SHP77 treated with DMSO at 0.1 percent for 48 hours (cell line): Measurements from ENCODE around the gene DTNBP1.

Source experiments
- DNase-seq: peaks from one replicate; lab custom pipeline; 2025; lab: John Stamatoyannopoulos, UW

DTNBP1 gene, protein sequence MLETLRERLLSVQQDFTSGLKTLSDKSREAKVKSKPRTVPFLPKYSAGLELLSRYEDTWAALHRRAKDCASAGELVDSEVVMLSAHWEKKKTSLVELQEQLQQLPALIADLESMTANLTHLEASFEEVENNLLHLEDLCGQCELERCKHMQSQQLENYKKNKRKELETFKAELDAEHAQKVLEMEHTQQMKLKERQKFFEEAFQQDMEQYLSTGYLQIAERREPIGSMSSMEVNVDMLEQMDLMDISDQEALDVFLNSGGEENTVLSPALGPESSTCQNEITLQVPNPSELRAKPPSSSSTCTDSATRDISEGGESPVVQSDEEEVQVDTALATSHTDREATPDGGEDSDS

DNA sequence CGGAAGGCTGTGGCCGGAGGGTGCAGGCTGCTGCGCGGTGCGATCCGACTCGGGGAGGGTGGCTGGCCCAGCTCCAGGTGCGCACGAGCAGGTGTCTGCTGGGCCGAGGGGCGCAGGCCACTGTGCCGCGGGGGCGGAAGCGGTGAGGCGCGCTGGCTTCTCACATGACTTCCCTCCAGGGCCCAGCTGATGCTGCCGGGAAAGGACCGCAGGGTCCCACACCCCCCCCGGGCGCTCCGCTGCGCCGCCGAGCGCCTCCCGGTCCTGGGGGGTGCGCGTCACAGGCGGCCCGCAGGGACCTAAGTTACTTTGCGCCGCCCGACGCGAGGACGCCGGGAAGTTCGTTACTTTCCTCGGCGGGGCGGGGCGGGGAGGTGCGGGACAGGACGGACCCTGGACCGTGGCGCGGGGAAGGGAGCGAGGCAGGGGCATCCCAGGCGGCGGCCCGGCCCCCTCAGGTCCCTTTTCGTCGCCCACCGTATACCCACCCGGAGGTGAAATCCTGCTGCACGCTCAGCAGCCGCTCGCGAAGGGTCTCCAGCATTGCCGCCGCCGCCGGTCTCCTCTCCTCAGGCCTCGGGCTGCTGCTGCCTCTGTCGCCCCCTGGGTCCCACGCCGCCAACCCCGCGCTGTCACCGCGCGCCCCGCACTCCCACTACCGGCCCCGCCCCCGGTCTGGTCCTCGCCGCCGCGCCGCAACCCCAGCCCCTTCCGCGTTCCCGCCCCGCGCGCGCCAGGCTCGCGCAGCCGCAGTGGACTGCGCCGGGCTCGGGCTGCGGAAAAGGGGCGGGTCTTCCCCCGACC lies at the start of gene DTNBP1:
Gene DTNBP1, minus strand, starts transcription at position 703 of the 804 bp plus-strand sequence. Its CDS starts 159 bp downstream, at position 544.
- peak; percentile 41 for DNase-seq

DNA sequence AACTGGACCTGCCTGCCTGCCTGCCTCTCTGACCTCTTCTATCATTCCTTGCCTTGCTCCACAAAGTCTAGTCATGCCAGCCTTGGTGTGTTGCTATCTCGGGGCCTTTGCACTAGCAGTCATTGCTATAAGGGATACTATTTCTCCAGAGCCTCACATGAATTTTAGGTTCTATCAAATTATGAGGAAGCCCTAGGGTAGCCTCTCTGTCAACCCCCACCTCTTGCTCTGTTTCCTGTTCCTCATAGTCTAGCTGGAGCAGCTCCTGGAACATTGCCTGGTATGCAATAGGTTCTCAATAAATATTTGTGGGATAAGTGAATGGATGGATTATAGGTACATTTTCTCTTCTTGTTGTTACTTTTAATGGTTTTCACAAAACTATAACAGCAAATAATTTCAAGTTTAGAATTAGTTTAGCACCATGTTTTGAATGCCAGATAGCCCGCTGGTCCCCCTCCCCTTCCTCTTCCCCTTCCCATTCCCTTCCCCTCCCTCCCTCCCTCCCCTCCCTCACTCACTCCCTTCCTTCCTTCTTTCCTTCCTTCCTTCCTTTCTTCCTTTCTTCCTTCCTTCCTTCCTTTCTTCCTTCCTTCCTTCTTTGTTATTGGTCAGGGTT lies 46.9 kb upstream of the DTNBP1 start:
- no peak for DNase-seq

DNA sequence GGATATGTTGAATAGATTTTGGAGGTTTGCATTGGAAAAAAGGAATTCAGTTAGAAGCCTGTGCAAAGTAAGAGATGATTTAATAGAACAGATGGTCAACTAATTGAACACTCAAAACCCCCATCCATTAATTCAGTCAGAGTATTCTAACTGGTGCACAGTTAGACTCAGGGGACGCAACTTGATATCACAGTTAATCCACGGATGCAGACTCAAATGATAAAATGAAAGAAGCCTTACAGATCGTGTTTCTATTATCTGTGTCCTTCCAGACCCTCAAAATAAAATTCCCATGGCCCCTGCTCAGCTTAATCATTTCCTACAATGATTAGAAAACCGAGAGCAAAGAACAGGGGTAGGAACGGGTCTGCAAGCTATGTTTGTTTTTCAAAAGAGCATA lies 45.4 kb upstream of the DTNBP1 start:
- DNase-seq = no peak

DNA sequence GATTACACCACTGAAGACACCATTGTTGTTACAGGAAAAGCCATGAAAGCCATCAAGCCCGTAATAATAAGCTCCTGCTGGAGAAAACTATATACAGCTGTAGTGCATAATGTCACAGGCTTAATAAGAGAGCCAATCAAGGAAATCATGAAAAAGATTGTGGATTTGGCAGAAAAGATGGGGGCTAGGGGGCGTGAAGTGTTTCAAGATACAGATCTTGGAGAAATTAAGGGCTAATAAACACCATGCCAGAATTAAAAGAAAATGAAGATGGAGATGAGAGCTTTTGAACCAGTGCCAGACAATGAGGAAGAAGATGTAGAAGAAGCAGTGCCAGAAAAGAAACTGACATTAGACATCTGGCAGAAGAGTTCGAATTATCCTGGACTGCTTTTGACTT lies 43.2 kb upstream of the DTNBP1 start:
- no peak for DNase-seq

DNA sequence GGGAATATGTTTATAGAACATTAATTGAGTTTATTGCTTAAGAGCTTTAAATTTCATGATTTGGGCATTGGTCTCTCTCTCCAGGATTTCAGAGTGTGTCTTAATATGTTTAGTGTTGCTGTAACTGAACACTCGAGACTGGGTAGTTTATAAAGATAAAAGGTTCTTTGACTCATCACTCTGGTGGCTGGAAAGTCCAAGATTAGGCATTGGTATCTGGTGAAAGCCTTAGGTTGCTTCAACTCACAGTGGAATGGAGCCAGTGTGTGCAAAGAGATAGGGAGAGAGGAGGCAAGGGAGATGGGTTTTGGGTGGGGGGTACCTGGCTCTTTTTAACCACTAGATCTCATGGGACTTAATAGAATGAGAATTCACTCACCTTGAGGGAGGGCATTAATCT lies 35.6 kb upstream of the DTNBP1 start:
- no peak for DNase-seq

DNA sequence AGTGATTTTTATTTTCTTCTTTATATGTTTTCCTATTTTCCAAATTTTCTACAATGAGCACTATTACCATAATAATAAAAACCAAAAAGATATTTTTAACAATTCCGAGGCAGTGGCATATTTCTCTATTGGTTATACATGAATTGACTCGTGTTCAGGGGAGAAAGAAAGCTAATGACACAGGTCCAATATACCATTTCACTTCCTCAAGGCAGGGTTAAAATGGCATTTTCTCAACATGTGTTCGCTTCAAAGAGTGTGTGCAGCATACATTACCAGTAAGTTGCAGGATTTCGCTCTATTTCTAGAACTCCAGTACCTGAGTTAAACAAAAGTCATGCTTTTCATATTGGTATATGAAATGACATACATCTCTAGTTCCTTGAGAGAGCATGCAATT lies 35.1 kb upstream of the DTNBP1 start:
- DNase-seq = no peak

DNA sequence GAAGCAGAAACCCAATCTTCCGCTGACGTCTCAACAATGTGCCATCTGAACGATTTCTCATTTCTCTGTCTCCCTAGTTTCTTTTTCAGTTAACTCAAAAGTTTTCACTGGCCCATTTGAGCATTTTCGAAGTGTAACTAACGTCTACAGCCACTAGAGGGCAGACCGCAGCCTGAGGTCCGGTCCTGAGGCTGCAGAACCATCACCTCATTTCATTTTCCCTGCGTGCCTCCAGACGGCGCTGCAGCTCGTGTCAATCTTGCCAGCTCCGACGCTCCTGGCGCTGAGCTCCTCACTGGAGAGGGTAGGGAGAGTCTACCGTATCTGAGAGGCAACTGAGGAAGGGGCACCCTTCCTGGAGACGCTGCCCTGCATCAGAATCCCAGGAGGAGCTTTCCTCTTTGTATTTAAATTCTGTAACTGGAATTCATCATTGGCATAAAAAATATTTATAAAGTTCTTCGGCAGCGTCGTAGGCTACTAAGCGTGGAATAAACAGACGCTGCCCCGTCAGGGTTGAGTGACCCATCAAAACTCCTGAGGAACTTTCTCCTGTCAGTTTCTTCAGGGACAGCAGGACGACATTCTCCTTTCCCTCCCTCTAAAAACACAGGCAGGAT lies 28.5 kb upstream of the DTNBP1 start:
- DNase-seq = peak; percentile 80

DNA sequence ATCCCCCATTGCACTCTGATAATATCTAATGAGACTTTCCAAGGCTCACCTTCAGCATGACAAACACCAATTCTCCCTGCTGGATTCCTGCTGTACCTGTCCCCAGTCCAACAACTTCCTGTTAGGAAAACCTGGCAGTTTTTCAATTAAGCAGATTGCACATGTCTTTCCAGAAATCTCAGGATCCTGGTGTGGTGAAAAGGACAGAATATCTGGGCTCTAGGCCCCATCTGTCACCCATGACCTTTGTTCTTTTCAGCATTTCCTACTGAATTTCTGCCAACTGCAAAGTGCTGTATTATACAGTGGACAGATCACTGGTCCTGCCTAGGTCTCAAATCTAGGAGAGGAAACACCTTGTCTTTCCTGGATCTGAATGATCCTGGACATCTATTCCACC lies 27.7 kb upstream of the DTNBP1 start:
- no peak for DNase-seq

DNA sequence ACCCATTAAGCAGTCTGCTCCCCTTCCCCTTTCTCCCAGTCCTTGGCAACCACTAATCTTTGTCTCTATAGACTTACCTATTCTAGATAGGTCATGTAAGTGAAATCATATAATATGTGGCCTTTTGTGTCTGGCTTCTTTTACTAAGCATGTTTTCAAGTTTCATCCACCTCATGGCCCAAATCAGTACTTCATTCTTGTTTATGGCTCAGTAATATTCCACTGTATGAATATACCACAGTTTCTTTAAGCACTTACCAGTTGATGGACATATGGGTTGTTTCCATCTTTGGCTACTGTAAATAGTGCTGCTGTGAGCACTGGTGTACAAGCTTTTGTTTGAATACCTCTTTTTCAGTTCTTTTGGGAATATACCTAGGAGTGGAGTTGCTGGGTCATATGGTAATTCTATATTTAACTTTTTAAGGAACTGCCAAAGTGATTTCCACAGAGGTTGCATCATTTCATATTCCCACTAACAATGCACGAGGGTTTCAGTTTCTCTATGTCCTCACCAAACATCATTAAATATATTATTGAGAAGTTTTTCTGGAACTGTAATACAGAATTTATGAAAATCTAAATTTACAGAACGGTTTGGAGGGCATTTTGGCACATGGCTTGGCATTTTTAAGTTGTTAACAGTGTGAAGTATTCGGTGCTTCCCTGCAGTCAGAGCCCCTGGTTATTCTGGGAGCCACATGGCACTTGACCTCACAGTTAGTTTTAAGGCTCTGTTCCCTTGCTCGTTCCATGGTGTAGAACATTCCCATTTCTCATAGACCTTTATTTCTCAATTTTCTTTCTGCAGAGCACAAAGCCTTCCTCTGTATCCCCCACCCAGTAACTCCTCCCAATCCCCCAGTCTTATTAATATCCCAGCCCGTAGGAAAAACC lies 27.0 kb upstream of the DTNBP1 start:
- no peak for DNase-seq

DNA sequence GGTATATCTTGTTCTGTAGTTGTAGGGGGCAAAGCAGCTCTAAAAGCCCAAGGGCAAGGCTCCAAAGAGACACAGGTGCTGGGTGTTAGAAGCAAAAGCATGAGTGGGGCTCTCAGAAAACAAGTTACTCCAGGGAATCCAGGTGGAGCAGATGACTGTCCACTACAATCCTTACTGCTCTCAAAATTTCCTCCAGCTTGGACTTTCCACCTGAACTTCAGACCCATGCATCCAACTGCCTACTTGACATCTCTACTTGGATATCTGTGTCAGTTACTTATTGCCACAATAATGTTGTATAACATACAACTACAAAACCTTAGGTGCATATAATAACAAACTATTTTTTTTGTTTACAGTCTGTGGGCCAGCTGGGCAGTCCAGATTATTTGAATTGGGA lies 22.8 kb upstream of the DTNBP1 start:
- no peak for DNase-seq

DNA sequence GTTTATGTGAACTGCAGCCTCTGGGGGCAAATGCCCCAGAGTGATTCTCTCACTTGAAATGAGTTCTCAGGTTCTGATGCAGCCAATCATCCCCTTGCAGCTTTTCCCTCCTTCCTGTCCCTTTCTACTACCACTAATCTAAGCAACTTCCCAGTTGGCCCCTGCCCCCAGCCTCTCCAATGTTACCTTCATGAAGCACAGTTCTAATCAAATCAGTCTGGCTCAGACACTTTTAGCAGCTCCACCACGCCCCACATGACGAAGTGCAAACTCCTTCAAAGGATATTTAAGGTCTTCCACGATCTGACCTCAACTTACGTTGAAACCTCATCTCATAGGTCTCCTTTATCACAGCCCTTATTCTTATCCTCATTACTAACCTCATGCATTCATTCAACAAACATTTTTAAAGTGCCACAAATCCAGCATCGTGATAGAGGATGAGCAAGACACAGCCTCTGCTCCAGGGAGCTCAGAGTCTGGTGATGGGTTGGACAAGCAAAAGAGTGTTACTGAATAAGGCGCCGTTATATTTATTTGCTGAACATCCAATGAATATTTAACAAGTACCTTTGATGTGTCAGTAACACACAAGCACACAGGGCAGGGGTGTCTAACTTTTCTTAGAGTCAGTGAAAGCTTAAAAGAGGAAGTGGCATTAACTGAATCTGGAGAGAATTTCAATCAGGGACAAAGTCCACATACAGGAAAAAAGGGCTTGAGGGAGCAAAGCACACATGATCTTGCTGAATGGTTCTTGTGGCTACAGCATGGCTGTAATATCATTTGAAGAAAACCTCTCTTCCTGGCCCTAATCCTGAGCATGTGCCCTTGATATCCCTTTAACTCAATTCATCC lies 20.4 kb upstream of the DTNBP1 start:
- DNase-seq = no peak

DNA sequence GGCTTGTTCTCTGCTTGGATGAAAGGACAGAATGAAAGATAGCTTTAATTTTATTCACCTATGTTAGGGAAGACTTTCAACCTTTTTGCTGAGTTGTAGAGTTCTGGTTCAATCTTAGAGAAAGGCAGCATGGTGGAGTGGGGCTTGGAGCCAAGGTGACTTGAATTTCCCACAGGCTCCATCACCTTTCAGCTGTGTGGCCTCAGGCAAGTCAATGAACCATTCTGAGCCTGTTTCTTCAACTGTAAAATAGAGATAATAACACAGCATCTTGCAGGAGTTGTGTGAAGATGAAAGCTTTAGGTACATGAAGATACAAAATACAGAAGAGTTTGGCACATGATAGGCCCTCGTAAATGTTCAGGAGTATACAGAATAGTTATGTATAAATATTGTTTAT lies 19.1 kb upstream of the DTNBP1 start:
- no peak for DNase-seq

DNA sequence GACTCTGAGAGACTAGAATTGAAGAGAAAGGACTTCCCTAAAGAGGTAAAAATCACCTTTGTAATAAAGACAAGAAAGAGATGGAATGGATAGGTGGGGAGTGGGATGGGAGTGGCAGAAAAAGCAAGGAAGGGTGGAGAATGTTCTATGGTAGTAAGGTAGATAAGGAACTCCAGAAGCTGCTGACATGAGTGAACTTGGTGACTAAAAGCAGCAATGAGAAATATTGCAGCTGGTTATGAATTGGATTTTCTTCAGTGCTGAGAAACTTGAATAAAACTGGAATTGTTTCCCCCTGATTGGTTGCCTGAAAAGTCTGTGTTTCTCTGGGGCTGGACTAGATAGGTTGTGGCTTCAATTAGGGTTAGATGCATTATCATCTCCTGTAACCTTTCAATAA lies 15.7 kb upstream of the DTNBP1 start:
- DNase-seq = no peak

DNA sequence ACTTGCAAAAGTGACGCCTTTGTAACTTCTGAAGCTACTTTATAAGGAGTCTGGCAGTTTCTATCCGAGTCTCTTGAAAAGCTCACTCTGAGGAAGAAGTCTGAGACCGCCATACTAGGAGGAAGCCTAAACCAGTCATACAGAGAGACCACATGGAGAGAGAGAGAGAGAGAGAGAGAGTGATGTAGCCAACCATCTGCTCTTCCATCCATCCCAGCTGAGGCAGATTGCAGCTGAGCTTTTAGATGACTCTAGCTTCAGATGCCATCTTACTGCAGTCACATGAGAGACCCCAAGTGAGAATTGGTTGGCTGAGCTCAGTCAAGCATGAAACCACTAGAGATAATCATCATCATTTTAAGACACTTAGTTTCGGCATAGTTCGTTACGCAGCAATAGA lies 15.0 kb upstream of the DTNBP1 start:
- DNase-seq = no peak

DNA sequence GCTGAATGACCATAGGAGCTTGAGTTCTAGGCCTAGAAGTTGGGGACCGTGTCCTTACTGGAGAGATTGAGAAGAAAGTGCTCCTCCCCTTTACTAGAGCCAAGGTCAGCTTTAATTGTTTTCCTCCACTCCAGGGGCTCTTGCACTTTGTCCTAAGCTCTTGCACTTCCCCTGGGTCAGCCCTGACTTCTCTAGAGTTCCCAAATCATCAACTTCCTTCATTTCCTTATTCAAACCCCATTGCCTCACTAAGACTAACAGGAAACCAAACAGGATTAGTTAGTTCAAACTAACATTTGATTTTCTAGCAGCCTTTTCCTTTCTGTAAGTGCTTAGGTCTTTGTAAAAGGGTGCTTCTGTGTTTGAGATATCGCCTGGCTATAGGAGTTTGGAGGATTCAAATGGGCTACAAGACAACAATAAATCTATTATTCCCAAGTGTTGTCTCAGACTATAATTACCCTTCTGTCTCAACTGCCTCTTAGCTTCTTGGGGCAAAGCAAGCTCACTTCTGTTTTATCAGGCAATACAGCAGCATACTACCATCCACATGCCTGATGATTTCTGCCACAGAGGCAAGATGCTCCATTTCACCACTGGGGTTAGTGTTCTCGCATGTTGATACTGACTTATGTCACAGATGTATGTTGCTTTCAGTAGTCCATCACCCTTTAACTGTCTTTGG lies 12.8 kb upstream of the DTNBP1 start:
- DNase-seq = no peak

DNA sequence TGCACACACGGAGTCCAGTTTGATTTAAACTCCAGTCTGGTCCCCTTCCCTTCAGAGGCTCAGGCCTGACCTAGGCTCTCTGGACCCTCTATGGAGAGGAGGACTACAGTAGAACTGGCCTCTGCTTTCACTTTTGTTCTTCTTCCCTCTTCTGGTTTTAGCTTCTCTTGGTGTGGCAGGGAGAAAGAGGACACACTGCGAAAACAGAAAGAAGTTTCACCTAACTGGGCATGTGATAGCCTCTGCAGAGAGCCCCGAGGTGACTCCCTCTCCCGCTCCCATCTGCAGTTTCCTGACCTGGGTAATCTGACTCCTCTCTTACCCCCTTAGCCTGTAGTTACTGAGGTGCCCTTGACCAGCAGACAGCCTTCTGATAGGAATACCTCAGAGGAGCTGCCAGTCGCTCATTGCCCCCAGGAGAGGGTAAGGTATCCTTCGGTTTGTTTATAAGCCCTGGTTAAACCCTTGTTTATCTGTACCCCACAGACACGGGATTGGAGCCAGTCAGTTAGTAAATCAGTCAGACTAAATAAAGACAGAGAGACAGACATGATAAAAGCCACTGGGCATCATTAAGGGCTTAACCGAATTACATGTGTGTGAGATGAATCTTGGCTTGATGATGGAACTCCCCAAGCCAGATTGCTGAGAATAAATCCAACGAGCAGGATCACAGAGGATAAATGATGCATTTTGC lies 12.0 kb upstream of the DTNBP1 start:
- DNase-seq = no peak

DNA sequence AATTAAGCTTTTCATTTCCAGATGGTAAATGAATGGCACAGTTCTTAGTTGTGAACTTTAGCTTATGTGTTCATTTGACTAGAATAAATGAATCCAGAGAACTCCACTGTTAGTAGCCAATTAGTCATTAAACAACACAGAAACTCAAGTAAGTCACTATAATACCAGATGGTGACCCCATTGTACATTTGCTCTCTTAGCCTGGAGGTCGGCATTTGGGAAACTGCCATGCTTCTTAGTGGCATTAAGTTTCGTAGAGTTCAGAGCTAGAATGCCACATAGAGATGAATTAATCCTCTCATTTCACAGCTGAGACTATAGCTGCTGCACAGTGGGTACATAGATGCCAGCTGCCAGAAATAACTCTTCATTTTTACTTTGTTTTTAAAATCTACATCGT lies 10.8 kb upstream of the DTNBP1 start:
- DNase-seq = no peak

DNA sequence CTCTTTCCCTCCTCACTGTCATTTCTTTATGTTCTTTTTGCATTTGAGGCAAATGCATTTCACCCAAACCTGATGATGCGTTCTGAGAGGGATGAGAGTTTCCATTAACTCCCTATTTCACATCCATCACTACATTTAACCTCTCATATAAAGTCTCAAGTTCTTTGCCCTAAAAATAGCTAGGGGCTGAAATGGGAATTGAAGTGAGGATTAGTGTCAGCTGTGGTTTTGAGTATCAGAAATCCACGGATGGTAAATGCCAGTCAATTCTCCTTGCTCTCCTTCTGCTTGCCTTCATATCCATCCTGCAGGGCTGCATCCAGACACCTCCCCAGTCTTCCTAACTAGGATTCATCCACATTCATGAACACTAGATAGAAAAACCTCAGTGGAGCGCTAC lies 10.0 kb upstream of the DTNBP1 start:
- DNase-seq = no peak

DNA sequence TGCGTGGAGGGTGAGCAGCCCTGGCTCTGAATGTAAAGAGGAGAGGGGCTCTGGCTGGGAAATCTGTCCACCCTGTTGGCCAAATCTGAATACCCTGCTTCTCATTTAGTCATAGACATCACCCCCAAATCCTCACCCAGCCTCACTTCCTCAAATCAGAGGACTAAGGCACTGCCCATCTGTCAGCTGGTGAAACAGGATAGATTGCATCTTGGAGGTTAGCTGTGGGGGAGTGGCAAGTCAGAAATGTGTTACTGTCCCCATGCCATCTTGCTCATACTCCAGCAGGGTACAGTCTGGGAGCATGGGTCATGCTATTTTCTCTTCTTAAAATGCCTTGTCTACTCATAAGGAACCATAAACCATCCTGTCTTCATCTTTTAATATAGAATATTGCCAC lies 9.5 kb upstream of the DTNBP1 start:
- DNase-seq = no peak
